NCI-H526 treated with DMSO at 0.1 percent for 48 hours (cell line): ENCODE data around the gene BAZ2A.
A peak's percentile ranks its signal among the peaks of the same experiment; 100 is the strongest.

Experiments
- DNase-seq: peaks from one replicate; lab custom pipeline; 2025; lab: John Stamatoyannopoulos, UW

Gene BAZ2A

DNA sequence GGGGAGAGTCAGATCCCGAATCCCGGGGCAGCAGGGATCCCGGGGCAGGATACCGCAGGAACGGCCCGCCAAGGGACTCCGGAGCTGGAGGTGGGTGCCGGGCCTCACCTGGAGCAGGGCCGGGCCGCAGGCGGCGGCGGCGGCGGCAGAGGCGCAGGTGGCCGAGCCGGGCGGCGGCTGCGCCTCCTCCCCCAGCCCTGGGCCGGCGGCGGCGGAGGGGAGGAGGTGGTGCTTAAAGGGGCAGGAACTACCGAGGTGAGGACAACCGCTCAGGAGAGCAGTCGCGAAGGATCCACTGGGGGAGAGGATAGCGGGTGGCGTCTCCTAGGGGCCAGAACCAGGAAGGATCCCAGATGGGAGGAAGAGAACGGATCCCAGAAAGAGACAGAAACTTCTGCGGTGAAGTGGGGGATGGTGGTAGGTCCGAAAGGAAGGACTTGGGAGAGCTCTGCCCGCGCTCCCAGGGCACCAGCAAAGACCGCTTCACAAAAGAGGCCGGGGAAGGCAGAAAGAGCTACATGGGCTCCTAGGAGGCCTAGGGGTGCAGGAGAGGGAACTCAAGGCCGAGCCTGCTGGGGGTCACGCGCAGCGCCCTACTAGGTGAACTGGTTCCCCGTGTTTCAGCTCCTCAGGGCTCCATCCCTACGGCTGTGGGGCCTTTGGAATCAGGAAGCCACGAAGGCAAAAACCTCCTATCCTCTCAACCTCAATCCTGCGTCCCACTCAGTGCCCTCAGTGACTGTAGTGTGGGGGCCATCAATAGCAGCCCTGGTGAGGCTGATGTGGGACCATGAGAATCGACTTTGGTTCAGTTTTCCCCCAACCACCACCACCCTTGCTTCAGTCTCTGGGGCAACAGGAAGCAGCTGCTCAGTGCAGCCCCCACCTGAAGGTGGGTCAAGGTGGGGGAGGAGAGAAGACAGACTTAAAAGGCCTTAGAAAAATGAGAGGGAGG is 5.0 kb upstream of the BAZ2A start:
- DNase-seq = peak; percentile 77

DNA sequence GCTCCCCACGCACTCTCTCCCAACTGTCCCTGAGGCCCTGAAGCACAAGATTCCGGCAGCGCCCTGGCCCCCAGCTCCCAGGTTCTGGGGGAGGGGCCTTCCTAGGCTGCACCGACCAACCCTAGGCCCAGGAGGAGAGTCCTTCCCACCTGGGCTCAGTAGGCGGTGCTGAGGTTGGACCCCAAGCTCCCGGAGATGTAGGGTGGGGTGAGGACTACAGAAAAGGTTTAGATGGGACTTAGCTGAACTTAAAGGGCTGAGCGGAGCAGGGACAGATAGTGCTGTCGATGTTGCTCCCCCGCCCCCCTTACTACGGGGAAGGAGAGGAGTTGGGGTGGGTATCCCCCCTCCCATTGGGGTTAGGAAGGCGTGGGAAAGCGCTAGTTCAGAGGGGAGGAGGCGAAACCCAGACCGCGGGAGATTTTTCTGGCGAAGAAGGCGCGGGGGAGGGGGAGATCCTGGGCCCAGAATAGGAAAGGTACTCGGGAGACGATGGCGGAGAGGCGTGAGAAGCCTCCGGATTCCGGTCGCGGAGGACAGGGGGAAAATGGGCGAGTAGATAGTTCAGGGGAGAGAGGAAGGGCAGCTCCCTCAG is 4.2 kb upstream of the BAZ2A start:
- peak; percentile 62 for DNase-seq

DNA sequence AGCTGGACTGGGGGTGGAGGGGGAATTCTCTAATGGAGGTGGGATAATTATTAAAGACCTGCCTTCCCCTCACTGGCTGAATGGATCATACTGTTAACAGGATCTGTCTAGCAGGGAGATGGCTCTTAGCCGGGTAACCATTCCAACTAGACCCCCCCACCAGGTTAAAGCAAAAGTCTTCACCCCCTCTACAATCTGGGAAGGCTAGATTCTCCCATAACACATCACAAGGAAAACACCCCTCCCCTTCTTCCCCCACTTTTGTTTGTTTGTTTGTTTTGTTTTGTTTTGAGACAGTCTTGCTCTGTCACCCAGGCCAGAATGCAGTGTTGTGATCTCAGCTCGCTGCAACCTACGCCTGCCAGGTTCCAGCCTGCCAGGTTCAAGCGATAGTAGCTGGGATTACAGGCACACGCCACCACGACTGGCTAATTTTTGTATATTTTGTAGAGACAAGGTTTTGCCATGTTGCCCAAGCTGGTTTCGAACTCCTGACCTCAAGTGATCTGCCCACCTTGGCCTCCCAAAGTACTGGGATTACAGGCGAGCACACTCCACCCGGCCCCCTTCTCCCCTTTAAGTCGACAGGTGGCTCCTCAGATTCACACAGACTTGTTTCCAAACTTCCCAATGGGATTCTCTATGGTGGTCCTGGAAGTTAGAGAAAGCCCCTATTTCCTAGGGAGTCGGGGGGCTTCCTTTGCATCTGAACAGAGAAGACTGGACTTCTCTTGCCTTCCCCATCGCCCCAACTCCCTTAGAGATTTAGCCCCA is 3.5 kb upstream of the BAZ2A start:
- no peak for DNase-seq

- no peak for DNase-seq
Measured at GRCh38 chr12:56632701-56633467, 2.8 kb upstream of the BAZ2A start.

- peak; percentile 34 for DNase-seq
Measured at GRCh38 chr12:56631790-56632700, 1.9 kb upstream of the BAZ2A start.

DNA sequence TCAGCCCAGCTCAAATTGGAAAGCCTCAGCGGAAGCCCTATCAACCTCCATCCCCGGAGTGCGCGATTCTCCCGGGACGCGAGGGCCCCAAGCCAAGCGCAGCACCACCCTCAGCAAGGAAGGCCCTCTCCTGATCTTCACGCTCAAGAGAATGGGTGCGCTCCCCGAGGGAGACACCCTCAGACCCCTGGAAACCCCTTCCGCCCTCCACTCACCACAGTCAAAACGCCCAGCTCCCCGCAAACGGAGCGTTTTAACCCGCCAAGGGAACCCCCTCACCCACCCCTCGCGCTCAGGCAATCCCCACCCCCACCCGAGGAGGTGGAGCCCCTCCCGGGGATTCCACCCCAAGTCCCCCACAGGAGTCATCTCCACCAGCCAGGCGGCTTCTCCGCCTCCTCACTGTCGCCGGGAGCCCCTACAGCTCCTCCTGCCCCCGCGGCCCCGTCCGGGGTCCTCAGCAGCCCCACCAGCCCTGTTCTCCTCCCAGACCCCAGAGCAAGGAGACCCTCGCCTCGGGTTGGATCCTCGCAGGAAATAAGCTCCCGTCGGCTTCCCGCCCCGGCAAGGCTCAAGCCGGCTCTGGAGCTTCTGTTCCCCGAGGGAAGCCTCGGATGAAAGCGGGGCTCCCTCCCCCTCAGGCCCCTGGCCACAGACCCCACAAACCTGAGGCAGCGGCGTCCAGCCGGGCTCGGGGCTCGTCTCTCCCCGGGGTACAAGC is 507 bp downstream of the BAZ2A start:
- DNase-seq = no peak

GRCh38 chr12:56628671-56629458 is 1.3 kb downstream of the BAZ2A start:
- DNase-seq = peak; percentile 37

GRCh38 chr12:56626701-56627100 is 3.4 kb downstream of the BAZ2A start:
- no peak for DNase-seq

DNA sequence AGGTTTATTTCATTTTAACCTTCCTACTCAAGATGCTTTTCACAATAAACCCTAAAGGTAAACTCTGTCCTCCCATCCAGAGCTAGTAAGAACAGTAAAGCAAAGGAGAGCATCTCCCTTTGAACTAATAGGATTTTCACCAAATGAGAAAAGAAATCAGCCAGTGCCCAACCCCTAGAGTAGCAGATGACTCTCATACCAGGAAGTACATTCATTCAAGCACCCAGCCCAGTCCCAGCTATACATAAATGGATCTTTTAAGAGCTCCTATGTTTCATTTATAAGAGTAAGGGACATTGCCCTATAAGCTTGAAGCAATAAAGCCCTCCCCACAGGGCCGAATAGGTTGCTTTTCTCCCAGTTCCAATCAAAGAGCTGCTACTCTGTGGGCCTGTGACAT is 7.6 kb downstream of the BAZ2A start:
- no peak for DNase-seq

GRCh38 chr12:56616925-56617324 is 13.2 kb downstream of the BAZ2A start:
- DNase-seq = no peak

DNA sequence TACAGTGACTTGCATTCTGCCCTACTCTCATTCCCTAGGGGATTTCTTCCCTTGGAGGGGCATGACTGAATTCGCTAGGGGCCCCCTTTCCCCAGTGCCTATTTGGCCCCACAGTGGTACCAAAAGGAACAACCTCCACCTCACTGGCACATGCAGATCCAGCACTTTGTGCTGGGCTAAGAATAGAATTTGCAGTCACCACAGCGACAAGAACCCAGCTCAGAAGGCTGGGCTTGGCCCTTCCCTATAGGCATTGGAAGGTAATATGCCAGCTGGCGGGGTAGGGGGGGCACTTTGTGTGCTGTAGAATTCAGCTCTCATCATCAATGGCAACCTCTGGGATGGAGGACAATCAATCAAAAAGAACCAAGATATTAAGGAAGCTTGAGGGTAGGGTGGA is 13.9 kb downstream of the BAZ2A start:
- DNase-seq = no peak

DNA sequence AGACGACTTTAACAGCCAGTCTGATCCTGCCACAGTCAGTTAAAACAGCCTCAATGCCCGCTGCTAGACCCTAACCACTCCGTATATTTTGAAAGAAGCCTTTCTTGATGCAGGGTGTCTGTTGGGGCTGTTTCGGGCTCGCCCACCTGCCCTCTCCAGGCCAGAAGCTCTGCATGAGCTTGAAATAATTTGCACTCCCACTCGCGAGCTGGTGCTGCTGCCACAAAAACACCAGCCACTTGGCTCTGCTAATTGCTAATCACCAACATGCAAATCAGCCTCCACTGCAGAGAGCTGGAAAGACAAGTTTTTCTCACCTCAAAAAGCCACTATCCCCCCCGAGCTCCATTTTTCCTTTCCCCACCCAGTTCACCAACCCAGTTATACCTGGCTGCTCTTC is 15.5 kb downstream of the BAZ2A start:
- DNase-seq = no peak

DNA sequence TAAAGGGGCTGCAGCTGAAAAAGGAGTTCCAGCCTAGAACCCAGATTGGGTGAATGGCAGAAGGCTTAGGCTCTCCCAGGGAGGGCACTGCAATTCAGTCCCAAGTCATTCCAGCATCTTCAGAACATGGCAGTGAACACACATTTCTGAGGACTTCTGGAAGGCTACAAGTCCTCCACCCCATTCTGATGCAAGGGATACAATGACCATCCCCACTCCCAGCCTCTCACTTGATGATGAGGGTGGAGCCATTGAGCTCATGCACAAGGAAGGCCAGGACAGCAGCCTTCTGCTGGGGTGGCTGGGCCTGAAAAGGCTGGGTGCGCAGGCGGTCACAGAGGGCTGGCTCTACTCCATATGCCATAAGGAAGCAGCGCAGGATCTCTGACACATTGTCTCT is 25.8 kb downstream of the BAZ2A start:
- no peak for DNase-seq

GRCh38 chr12:56602239-56602638 is 27.9 kb downstream of the BAZ2A start:
- DNase-seq = no peak

GRCh38 chr12:56601503-56601902 is 28.6 kb downstream of the BAZ2A start:
- DNase-seq = no peak

- DNase-seq = no peak
Measured at GRCh38 chr12:56600753-56601152, 29.4 kb downstream of the BAZ2A start.

GRCh38 chr12:56599797-56600196 is 30.3 kb downstream of the BAZ2A start:
- no peak for DNase-seq

- DNase-seq = no peak
Measured at GRCh38 chr12:56599041-56599440, 31.1 kb downstream of the BAZ2A start.

- DNase-seq = no peak
Measured at GRCh38 chr12:56596815-56597214, 33.3 kb downstream of the BAZ2A start.
